NT2/D1 (cell line): Measurements from ENCODE around the gene AMBRA1.

Source experiments
- DNase-seq: peaks from one replicate; pipeline ENCODE4 v3.0.0-alpha.2; 2011; ENCODE audit warnings: low read depth, low spot score
- H3K27me3 ChIP-seq: 2 replicates; pipeline ENCODE4 v1.6.0; 2011; ENCODE audit warnings: mild to moderate bottlenecking; ENCODE audit not compliant: insufficient read length, insufficient read depth
- H3K36me3 ChIP-seq: 2 replicates; pipeline ENCODE4 v1.6.1; 2011; ENCODE audit warnings: mild to moderate bottlenecking, low read length, mixed read lengths; ENCODE audit not compliant: insufficient read depth, insufficient read length
- H3K4me1 ChIP-seq: 2 replicates; pipeline ENCODE4 v1.5.1; 2011; ENCODE audit not compliant: insufficient read depth, insufficient read length
- H3K4me3 ChIP-seq: 2 replicates; pipeline ENCODE4 v1.5.1; 2011; ENCODE audit warnings: low read depth; ENCODE audit not compliant: insufficient read length
- H3K9ac ChIP-seq: 2 replicates; pipeline ENCODE4 v1.6.0; 2011; ENCODE audit warnings: low read depth; ENCODE audit not compliant: insufficient read length
- H3K9me3 ChIP-seq: 2 replicates; pipeline ENCODE4 v1.5.1; 2011; ENCODE audit warnings: mild to moderate bottlenecking, low read length; ENCODE audit not compliant: insufficient read depth
- SUZ12 ChIP-seq: IDR thresholded peaks from 2 replicates; pipeline ENCODE4 v1.6.1; 2011; ENCODE audit not compliant: insufficient read length, insufficient read depth; ENCODE audit errors: extremely low read depth
- YY1 ChIP-seq: IDR thresholded peaks from 2 replicates; pipeline ENCODE4 v1.6.1; 2011; ENCODE audit not compliant: insufficient read length, insufficient read depth
- ZNF274 ChIP-seq: IDR thresholded peaks from 2 replicates; pipeline ENCODE4 v1.6.1; 2011; ENCODE audit warnings: mild to moderate bottlenecking, low read depth, low read length

AMBRA1 gene

GRCh38 chr11:46385169-46386004 lies 208.4 kb downstream of the AMBRA1 start:
- peaks cover 23% of the 10 kb centered on the region for H3K36me3 ChIP-seq
- peaks cover 44% of the 10 kb centered on the region for H3K4me1 ChIP-seq
- no peak overlapping the region for H3K9ac ChIP-seq
- H3K4me3 ChIP-seq, result no peak overlapping the region
- peaks cover 42% of the 10 kb centered on the region for H3K27me3 ChIP-seq
- no peak for TF ChIP-seq ZNF274
- no peak for TF ChIP-seq SUZ12
- no peak for TF ChIP-seq YY1
- no peak for DNase-seq
- H3K9me3 ChIP-seq, result no peaks in the 10 kb centered on the region

- Histone ChIP-seq H3K9ac (no peak overlapping the region), H3K4me3 (no peak overlapping the region), H3K27me3 (peaks cover 30% of the 10 kb centered on the region), H3K9me3 (no peaks in the 10 kb centered on the region), H3K36me3 (peaks cover 26% of the 10 kb centered on the region), H3K4me1 (peaks cover 36% of the 10 kb centered on the region)
- no peak for DNase-seq
- TF ChIP-seq ZNF274, result no peak
- TF ChIP-seq SUZ12, result no peak
- no peak for TF ChIP-seq YY1
These were observed 209.7 kb downstream of the AMBRA1 start for GRCh38 chr11:46383974-46384701.

GRCh38 chr11:46383404-46383758 lies 210.4 kb downstream of the AMBRA1 start:
- peaks cover 34% of the 10 kb centered on the region for H3K4me1 ChIP-seq
- TF ChIP-seq ZNF274 (no peak), YY1 (no peak), SUZ12 (no peak)
- no peaks in the 10 kb centered on the region for H3K9me3 ChIP-seq
- H3K9ac ChIP-seq, result peak overlapping the region; percentile 92
- no peak for DNase-seq
- peak overlapping the region; percentile 10 for H3K4me3 ChIP-seq
- H3K27me3 ChIP-seq, result peaks cover 22% of the 10 kb centered on the region
- H3K36me3 ChIP-seq, result peaks cover 34% of the 10 kb centered on the region

- Histone ChIP-seq H3K27me3 (peaks cover 16% of the 10 kb centered on the region), H3K9ac (peak overlapping the region; percentile 92), H3K4me3 (peak overlapping the region; percentile 98), H3K36me3 (peaks cover 39% of the 10 kb centered on the region), H3K4me1 (peaks cover 32% of the 10 kb centered on the region), H3K9me3 (no peaks in the 10 kb centered on the region)
- DNase-seq, result no peak
- TF ChIP-seq ZNF274 (no peak), YY1 (peak; percentile 59), SUZ12 (no peak)
These were observed 211.0 kb downstream of the AMBRA1 start for GRCh38 chr11:46382646-46383403.

- Histone ChIP-seq H3K4me1 (peaks cover 27% of the 10 kb centered on the region), H3K36me3 (peaks cover 47% of the 10 kb centered on the region), H3K27me3 (peaks cover 8% of the 10 kb centered on the region), H3K4me3 (peak overlapping the region; percentile 98), H3K9me3 (no peaks in the 10 kb centered on the region), H3K9ac (peak overlapping the region; percentile 92)
- no peak for DNase-seq
- TF ChIP-seq ZNF274 (no peak), SUZ12 (no peak), YY1 (no peak)
These were observed 211.8 kb downstream of the AMBRA1 start for GRCh38 chr11:46381819-46382645.

- Histone ChIP-seq H3K27me3 (peaks cover 4% of the 10 kb centered on the region), H3K36me3 (peaks cover 55% of the 10 kb centered on the region), H3K4me3 (peak within 1 kb of the TSS; percentile 98), H3K4me1 (peaks cover 23% of the 10 kb centered on the region), H3K9me3 (no peaks in the 10 kb centered on the region), H3K9ac (peak within 1 kb of the TSS; percentile 92)
- TF ChIP-seq ZNF274, result no peak
- no peak for TF ChIP-seq SUZ12
- TF ChIP-seq YY1, result no peak
- DNase-seq, result no peak
These were observed 212.6 kb downstream of the AMBRA1 start, which contains the start of gene MDK for GRCh38 chr11:46381048-46381818. Gene MDK, plus strand, starts transcription at chr11:46381669. Its CDS starts 389 bp downstream, at chr11:46382058.
